Stimulated activated CD4-positive, alpha-beta T cell treated with anti-CD3 and anti-CD28 coated beads, TNF-alpha, amount 100 ng/mL, for 4 hours (primary cell): ENCODE data around the gene LDB3.
"Not testable (repeated sequence)": the region's sequence is repeated elsewhere in the genome, so short reads cannot be mapped to it uniquely, and the experiment has no call there.

ENCODE experiments used
- DNase-seq, 3 experiments: peaks; one replicate each; pipeline ENCODE4 v3.0.0-alpha.2; 2020; ENCODE audit warnings: low read depth in 3 of 3

LDB3 gene

GRCh38 chr10:86668297-86669165, at the start of gene LDB3:
TSS of gene LDB3 (plus strand) at chr10:86668511. CDS start at chr10:86668692, 181 bp downstream.
- no peak for DNase-seq

- DNase-seq: no peak
These were observed 40.0 kb upstream of the LDB3 start for GRCh38 chr10:86628311-86628710.

- DNase-seq: no peak
These were observed 38.2 kb upstream of the LDB3 start for GRCh38 chr10:86630079-86630478.

GRCh38 chr10:86632009-86632800, 36.1 kb upstream of the LDB3 start:
- no peak for DNase-seq

- DNase-seq: no peak
These were observed 35.4 kb upstream of the LDB3 start for GRCh38 chr10:86632951-86633350.

- no peak for DNase-seq
These were observed 32.9 kb upstream of the LDB3 start for GRCh38 chr10:86635402-86635801.

- DNase-seq: no peak
These were observed 32.0 kb upstream of the LDB3 start for GRCh38 chr10:86636311-86636710.

GRCh38 chr10:86642021-86642420, 26.3 kb upstream of the LDB3 start:
- no peak for DNase-seq

GRCh38 chr10:86642499-86642898, 25.8 kb upstream of the LDB3 start:
- DNase-seq: no peak

GRCh38 chr10:86644152-86644793, 24.0 kb upstream of the LDB3 start:
- no peak for DNase-seq

- no peak for DNase-seq
These were observed 23.4 kb upstream of the LDB3 start for GRCh38 chr10:86644794-86645445.

GRCh38 chr10:86645621-86646165, 22.6 kb upstream of the LDB3 start:
- not testable (repeated sequence) for DNase-seq

GRCh38 chr10:86646532-86646931, 21.8 kb upstream of the LDB3 start:
- no peak for DNase-seq

- no peak for DNase-seq
These were observed 21.4 kb upstream of the LDB3 start for GRCh38 chr10:86646933-86647332.

GRCh38 chr10:86647773-86648703, 20.3 kb upstream of the LDB3 start:
- DNase-seq: no peak

GRCh38 chr10:86648704-86649427, 19.4 kb upstream of the LDB3 start:
- no peak for DNase-seq

- no peak for DNase-seq
These were observed 18.7 kb upstream of the LDB3 start for GRCh38 chr10:86649471-86650150.

- no peak for DNase-seq
These were observed 18.2 kb upstream of the LDB3 start for GRCh38 chr10:86650151-86650550.

GRCh38 chr10:86651021-86651471, 17.3 kb upstream of the LDB3 start:
- no peak for DNase-seq
